Endodermal cell (in vitro differentiated cells): Measurements from ENCODE around the gene AKR7A2. TPM values are rescaled to one million over a fixed set of nuclear protein-coding genes. Genes with fewer than 3 reads are reported as not detected.
A peak's percentile ranks its signal among the peaks of the same experiment; 100 is the strongest.
"Not testable (repeated sequence)": the region's sequence is repeated elsewhere in the genome, so short reads cannot be mapped to it uniquely, and the experiment has no call there.

Source experiments
- DNase-seq: peaks from one replicate; pipeline ENCODE4 v3.0.0-alpha.2; 2017
- H3K27ac ChIP-seq: 2 replicates; pipeline ENCODE4 v1.5.1; 2013; ENCODE audit warnings: mild to moderate bottlenecking, low read depth, low read length, moderate library complexity
- H3K27me3 ChIP-seq: 2 replicates; pipeline ENCODE4 v1.6.1; 2013; ENCODE audit warnings: mild to moderate bottlenecking, low read length, moderate library complexity; ENCODE audit not compliant: insufficient read depth, control insufficient read depth, poor library complexity, severe bottlenecking
- H3K36me3 ChIP-seq: 2 replicates; pipeline ENCODE4 v1.7.0; 2013; ENCODE audit warnings: mild to moderate bottlenecking, low read length, moderate library complexity; ENCODE audit not compliant: control insufficient read depth, insufficient read depth
- H3K4me1 ChIP-seq: one replicate; pipeline ENCODE4 v1.7.0; 2013; ENCODE audit warnings: low read length; ENCODE audit not compliant: control insufficient read depth, insufficient read depth
- H3K4me3 ChIP-seq: 2 replicates; pipeline ENCODE4 v1.5.1; 2013; ENCODE audit warnings: mild to moderate bottlenecking, low read length, moderate library complexity
- H3K9ac ChIP-seq: 2 replicates; pipeline ENCODE4 v1.6.1; 2013; ENCODE audit warnings: mild to moderate bottlenecking, low read length, moderate library complexity; ENCODE audit not compliant: poor library complexity, severe bottlenecking; ENCODE audit errors: extremely low read depth
- H3K9me3 ChIP-seq: 2 replicates; pipeline ENCODE4 v1.6.1; 2013; ENCODE audit warnings: mild to moderate bottlenecking, low read length, moderate library complexity; ENCODE audit not compliant: control insufficient read depth
- H3K27ac Mint-ChIP-seq: 2 replicates; pipeline ENCODE4 v1.8.0; 2020; ENCODE audit warnings: mixed read lengths
- H3K27me3 Mint-ChIP-seq: 2 replicates; pipeline ENCODE4 v1.8.0; 2021; ENCODE audit warnings: mild to moderate bottlenecking, mixed read lengths; ENCODE audit not compliant: insufficient read depth
- H3K36me3 Mint-ChIP-seq: 2 replicates; pipeline ENCODE4 v1.8.0; 2020; ENCODE audit warnings: low read depth, mixed read lengths
- H3K4me1 Mint-ChIP-seq: 2 replicates; pipeline ENCODE4 v1.8.0; 2020; ENCODE audit warnings: mixed read lengths
- H3K4me3 Mint-ChIP-seq: 2 replicates; pipeline ENCODE4 v1.8.0; 2020; ENCODE audit warnings: mild to moderate bottlenecking, moderate library complexity, mixed read lengths
- H3K9me3 Mint-ChIP-seq: 2 replicates; pipeline ENCODE4 v1.8.0; 2020; ENCODE audit warnings: mild to moderate bottlenecking, mixed read lengths
- CTCF ChIP-seq: fragments of 200-600 bp; sonication (generic); conservative IDR thresholded peaks from 2 replicates; pipeline ENCODE4 v1.5.0; 2021; ENCODE audit warnings: antibody characterized with exemption, mild to moderate bottlenecking
- WGBS, 2 experiments: methylation state at CpG; one replicate each; pipeline versions ENCODE4 v1.1.5 to v1.1.7; 2013; ENCODE audit warnings: missing lambda C conversion rate in 2 of 2, mixed read lengths in 1 of 2; ENCODE audit not compliant: insufficient coverage in 1 of 2, insufficient read length in 1 of 2; 5-methylcytosine and 5-hydroxymethylcytosine counted together
- total RNA-seq, 2 donors: library from RNA; stranded (reverse); fragmentation: NEBNext Ultra II Directional in 1 of 2; extraction: Animal tissue kit (Norgen Biotek cat#: 25700) in 1 of 2; gene quantifications; 2 replicates in 1 of 2; 3 replicates in 1 of 2; pipeline ENCODE4 v1.2.1, GENCODE V29; 2021

AKR7A2 gene
- total RNA-seq, 2 donors from 2014 or later, result 47.8 to 66.1 TPM

GRCh38 chr1:19287436-19288185, 24.3 kb downstream of the AKR7A2 start:
- Mint-ChIP-seq H3K36me3 (peaks cover 2% of the 10 kb centered on the region), H3K9me3 (peaks cover 5% of the 10 kb centered on the region), H3K27ac (no peak overlapping the region), H3K4me3 (peak overlapping the region; percentile 24), H3K4me1 (peaks cover 6% of the 10 kb centered on the region), H3K27me3 (peaks cover 40% of the 10 kb centered on the region)
- TF ChIP-seq CTCF, result no peak
- no peak overlapping the region for H3K27ac ChIP-seq
- no peaks in the 10 kb centered on the region for H3K36me3 ChIP-seq
- peaks cover 11% of the 10 kb centered on the region for H3K9me3 ChIP-seq
- H3K4me3 ChIP-seq, result no peak overlapping the region
- no peaks in the 10 kb centered on the region for H3K4me1 ChIP-seq
- 89 to 92% methylated on average over 10 to 13 of the region's 13 CpGs for WGBS, 2 experiments
- H3K27me3 ChIP-seq, result peaks cover 28% of the 10 kb centered on the region
- no peak overlapping the region for H3K9ac ChIP-seq
- DNase-seq, result no peak

GRCh38 chr1:19285807-19286206, 26.1 kb downstream of the AKR7A2 start:
- not testable (repeated sequence) for H3K9ac ChIP-seq, H3K27ac Mint-ChIP-seq, H3K4me1 ChIP-seq, H3K4me3 Mint-ChIP-seq, H3K4me3 ChIP-seq, H3K4me1 Mint-ChIP-seq, H3K36me3 ChIP-seq, H3K9me3 Mint-ChIP-seq, H3K27ac ChIP-seq, DNase-seq, H3K9me3 ChIP-seq, H3K36me3 Mint-ChIP-seq
- peaks cover 28% of the 10 kb centered on the region for H3K27me3 ChIP-seq
- peaks cover 36% of the 10 kb centered on the region for H3K27me3 Mint-ChIP-seq
- WGBS, 2 experiments, result 72 to 78% methylated on average over 3 of the region's 3 CpGs

- not testable (repeated sequence) for H3K36me3 ChIP-seq, DNase-seq, H3K4me3 ChIP-seq, H3K9me3 ChIP-seq, H3K27ac Mint-ChIP-seq, H3K36me3 Mint-ChIP-seq, H3K9ac ChIP-seq, H3K4me1 Mint-ChIP-seq, H3K27ac ChIP-seq, H3K9me3 Mint-ChIP-seq, H3K4me1 ChIP-seq, H3K4me3 Mint-ChIP-seq
- peaks cover 26% of the 10 kb centered on the region for H3K27me3 ChIP-seq
- peaks cover 34% of the 10 kb centered on the region for H3K27me3 Mint-ChIP-seq
- WGBS, 2 experiments, result 88% methylated on average over 3 of the region's 3 CpGs; no CpG with 5 or more reads in 1 of the 2 experiments
Measured at GRCh38 chr1:19285366-19285765, 26.6 kb downstream of the AKR7A2 start.

- H3K9me3 ChIP-seq, result no peaks in the 10 kb centered on the region
- 86 to 87% methylated on average over 3 to 8 of the region's 8 CpGs for WGBS, 2 experiments
- H3K4me1 ChIP-seq, result no peaks in the 10 kb centered on the region
- no peak overlapping the region for H3K27ac ChIP-seq
- H3K9ac ChIP-seq, result no peak overlapping the region
- H3K27me3 ChIP-seq, result peaks cover 21% of the 10 kb centered on the region
- Mint-ChIP-seq H3K27me3 (peaks cover 29% of the 10 kb centered on the region), H3K4me1 (peaks cover 6% of the 10 kb centered on the region), H3K36me3 (peaks cover 11% of the 10 kb centered on the region), H3K4me3 (no peak overlapping the region), H3K27ac (no peak overlapping the region), H3K9me3 (peaks cover 2% of the 10 kb centered on the region)
- no peaks in the 10 kb centered on the region for H3K36me3 ChIP-seq
- no peak overlapping the region for H3K4me3 ChIP-seq
- no peak for TF ChIP-seq CTCF
- no peak for DNase-seq
Measured at GRCh38 chr1:19284881-19285280, 27.1 kb downstream of the AKR7A2 start.
